ENCODE data around the gene NGB.

NGB gene

GRCh38 chr14:77314539-77315457, 43.8 kb upstream of the NGB start:
- H3K4me3 ChIP-seq (replicated peaks; ENCODE audit: low read depth, low read length) = no peak overlapping the region
- no peak for DNase-seq (ENCODE audit: low read depth)
- no peak for TF ChIP-seq CTCF (IDR thresholded peaks at IDR 0.05; ENCODE audit: low read length, missing control alignments)

- TF ChIP-seq CTCF (IDR thresholded peaks at IDR 0.05; ENCODE audit: low read length, missing control alignments) = no peak
- peak; percentile 82 for DNase-seq (ENCODE audit: low read depth)
These were observed 43.0 kb upstream of the NGB start for GRCh38 chr14:77314043-77314442.

GRCh38 chr14:77313371-77313770, 42.4 kb upstream of the NGB start:
- no peak for DNase-seq (ENCODE audit: low read depth)
- H3K4me3 ChIP-seq (replicated peaks; ENCODE audit: low read depth, low read length) = no peak overlapping the region
- TF ChIP-seq CTCF (IDR thresholded peaks at IDR 0.05; ENCODE audit: low read length, missing control alignments) = no peak

More at GRCh38 chr14:77314043-77314442, 43.0 kb upstream of the NGB start:
- H3K4me3 ChIP-seq (replicated peaks; ENCODE audit: low read depth, low read length) = no peak overlapping the region

GRCh38 chr14:77311217-77311616, 40.2 kb upstream of the NGB start:
- no peak overlapping the region for H3K4me3 ChIP-seq (replicated peaks; ENCODE audit: low read depth, low read length)
- TF ChIP-seq CTCF (IDR thresholded peaks at IDR 0.05; ENCODE audit: low read length, missing control alignments) = no peak
- no peak for DNase-seq (ENCODE audit: low read depth)

- no peak for DNase-seq (ENCODE audit: low read depth)
- no peak for TF ChIP-seq CTCF (IDR thresholded peaks at IDR 0.05; ENCODE audit: low read length, missing control alignments)
- no peak overlapping the region for H3K4me3 ChIP-seq (replicated peaks; ENCODE audit: low read depth, low read length)
These were observed 39.0 kb upstream of the NGB start for GRCh38 chr14:77310026-77310425.

- no peak for DNase-seq (ENCODE audit: low read depth)
- TF ChIP-seq CTCF (IDR thresholded peaks at IDR 0.05; ENCODE audit: low read length, missing control alignments) = no peak
- no peak overlapping the region for H3K4me3 ChIP-seq (replicated peaks; ENCODE audit: low read depth, low read length)
These were observed 38.1 kb upstream of the NGB start for GRCh38 chr14:77309131-77309530.

All from fibroblast of pulmonary artery (primary cell).